ENCODE data around the gene STAM.
"Not testable (repeated sequence)": the region's sequence is repeated elsewhere in the genome, so short reads cannot be mapped to it uniquely, and the experiment has no call there.

The STAM gene

DNA sequence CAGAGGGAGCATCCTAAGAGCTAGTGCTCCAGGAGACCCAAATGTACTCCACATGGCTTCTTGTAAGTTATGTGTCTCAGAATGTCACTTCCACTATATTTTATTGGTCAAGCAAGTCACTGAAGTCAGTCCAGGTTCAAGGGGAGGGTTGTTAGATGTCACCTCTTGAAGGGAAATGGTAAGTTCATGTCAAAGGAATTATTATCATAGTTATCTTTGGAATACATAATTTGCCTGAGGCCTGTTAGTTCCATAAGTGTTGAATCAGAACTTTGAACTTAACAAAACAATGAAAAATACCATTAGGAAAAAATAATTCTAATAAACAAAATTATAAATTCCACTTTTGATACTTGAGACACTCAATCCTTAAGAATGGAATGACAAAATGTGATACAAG, 30.6 kb downstream of the STAM start:
- no peak overlapping the region for H3K4me3 ChIP-seq (ENCODE audit: low read depth, low read length)

DNA sequence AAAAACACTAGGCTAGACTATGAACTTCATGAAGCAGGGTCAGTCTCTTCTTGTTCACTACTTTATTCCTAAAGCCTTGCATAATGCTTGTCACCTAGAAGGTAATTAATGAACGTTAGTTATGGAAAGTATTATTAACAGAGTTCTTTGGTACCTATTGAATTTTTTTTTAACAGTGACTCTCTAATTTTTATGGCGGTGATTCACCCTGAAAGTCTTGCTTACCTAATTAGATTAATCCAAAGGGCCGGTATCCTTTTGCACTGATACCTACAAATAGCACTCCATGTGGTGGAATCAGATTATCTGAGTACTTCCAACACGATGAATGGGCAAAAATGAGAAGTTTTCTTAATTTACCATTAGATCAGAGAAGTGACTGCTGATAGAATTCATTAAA, 31.7 kb downstream of the STAM start:
- H3K4me3 ChIP-seq (ENCODE audit: low read depth, low read length), result no peak overlapping the region

DNA sequence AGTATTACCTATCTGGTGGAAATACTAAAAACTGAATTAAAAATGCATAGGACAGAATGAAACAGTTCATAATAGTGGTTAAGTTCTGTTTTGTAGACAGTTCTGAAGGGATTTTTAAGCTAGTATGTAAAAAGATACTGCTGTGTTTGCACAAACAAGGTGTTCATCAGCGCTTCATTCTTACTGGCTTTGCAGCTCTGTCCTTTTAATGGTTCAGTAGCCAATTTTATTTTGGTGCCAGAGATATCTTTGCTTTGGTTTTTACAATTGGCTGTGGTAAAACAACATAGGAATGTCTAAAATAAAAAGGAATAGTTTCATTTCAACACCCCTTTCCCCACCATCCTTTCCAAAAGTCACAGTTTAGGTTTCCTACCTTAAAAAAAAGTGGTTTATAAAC, 33.0 kb downstream of the STAM start:
- no peak overlapping the region for H3K4me3 ChIP-seq (ENCODE audit: low read depth, low read length)

DNA sequence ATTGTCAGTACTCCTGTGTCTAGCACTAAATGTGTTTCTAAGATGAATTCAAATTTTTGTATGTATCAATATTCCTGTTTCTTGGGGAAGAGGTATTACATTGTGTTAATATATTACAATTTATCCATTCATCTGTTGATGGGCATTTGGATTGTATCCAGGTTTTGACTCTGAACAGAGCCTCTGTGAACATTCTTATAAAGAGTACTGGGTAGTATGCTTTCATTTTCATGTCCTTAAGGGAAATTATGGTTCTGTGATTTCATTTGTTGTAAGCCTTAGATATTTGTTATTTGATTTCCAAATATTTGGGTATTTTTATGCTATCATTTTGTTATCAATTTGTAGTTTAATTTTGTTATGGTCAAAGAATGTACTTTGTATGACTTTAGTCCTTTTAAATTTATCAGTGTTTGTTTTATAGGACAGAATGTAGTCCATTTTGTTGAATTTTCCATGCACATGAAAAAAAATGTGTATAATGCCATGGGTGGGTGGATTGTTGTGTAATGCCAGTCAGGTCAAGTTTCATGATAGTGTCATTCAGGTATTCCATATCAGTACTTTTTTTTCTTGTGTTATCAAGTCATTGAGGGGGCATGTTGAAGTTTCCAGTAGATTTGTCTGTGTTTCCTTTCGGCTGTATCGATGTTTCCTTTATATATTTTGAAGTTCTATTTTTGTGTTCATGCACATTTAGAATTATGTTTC, 38.4 kb downstream of the STAM start:
- no peak overlapping the region for H3K4me3 ChIP-seq (ENCODE audit: low read depth, low read length)

DNA sequence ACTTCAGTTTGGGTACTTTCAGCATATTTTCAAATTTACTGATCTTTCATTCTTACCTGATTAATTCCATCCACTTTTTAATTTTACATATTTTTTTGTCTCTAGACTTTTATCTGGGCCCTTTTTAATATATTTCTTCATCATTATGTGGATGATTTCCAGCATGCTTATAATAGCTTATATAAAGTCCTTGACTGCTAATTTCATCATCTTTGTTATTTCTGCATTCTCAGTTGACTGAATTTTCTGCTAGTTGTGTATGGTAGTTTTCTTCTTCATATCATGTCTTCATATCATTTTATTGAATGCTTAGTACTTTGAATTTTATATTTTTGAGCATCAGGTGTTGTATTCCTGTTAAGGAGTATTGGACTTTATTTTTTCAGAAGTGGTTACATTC, 39.6 kb downstream of the STAM start:
- H3K4me3 ChIP-seq (ENCODE audit: low read depth, low read length), result no peak overlapping the region

DNA sequence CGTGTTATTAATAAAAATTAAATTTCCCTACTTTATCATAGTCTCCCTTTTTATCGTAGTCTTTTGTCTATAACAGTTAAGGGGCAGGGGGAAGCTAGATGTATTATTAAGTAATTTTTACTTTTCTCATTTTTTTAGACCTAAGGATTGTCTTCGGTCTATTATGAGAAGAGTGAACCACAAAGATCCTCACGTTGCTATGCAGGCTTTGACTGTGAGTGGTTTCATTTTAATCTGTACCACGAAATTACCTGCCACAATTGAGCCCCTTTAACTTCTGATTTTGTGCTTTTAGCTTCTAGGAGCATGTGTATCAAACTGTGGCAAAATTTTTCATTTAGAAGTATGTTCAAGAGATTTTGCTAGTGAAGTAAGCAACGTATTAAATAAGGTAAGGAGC, 40.6 kb downstream of the STAM start:
- no peak overlapping the region for H3K4me3 ChIP-seq (ENCODE audit: low read depth, low read length)

DNA sequence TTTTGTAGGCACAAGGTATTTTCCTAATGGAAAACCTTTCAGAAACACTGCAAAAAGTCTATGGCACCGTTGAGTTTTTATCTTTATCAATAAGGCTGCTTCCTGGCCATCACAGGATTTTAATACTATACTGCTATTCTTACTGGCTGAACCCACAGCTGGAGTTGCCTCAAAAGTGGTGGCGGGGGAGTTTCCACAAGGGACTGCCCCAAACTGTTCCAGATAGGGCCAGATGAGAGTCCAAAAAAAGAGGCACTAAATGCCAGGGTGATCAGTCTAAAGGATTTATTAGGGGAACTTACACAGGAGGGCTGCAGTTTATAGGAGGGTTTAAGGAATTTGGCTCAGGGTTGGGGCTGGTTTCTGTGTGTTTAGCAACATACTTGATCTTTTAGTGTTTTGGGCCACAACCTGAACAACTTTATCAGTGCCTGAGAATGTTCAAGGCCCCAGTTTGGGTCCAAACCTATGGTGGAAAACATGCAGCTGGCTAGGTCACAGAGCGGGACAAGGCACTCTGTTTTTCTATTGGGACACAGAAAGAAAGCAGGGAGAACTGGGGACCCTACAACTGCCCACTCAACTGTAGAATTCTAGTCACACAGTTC, 41.4 kb downstream of the STAM start:
- H3K4me3 ChIP-seq (ENCODE audit: low read depth, low read length), result no peak overlapping the region

DNA sequence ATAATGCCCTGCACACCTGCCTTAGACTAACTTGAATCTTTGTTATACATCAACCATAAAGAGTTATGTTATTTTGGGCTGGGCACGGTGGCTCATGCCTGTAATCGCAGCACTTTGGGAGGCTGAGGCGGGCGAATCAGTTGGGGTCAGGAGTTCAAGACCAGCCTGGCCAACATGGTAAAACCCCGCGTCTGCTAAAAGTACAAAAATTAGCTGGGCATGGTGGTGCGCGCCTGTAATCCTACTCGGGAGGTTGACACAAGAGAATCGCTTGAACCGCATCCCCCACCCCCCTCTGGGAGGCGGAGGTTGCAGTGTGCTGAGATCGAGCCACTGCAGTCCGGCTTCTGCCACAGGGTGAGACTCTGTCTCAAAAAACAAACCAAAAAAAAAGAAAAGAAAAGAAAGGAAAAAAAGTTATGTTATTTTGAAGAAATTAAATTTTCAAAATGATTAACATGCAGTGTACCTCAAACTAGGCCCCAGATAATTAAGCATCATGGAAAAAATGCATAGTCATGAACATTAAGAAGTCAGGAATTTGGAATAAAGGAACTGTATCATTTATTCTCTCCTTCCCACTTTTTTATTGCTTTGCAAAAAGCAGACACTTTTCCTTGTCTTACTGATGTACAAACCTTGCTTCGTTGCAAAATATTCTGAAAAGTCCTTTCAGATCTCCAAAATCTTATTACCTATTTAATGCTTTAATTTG, 43.3 kb downstream of the STAM start:
- H3K4me3 ChIP-seq (ENCODE audit: low read depth, low read length), result no peak overlapping the region

DNA sequence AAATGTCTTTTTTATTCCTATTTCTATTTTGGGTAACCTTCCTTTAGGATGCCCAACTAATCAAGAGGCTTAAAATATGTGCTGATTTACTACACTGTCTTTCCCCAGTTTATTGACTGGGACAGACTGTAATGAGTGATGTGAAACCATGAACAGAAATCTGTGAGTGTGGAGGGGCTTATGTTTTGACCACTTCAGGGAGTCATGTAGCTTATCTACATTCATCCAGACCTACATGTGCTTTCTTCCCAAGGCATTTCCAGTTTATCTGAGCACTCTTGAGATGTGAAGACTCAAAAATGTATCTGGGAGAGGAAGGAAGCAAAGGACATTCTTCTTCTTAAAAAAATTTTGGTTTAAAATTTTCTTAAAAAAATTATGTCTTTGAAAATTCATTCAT, 45.2 kb downstream of the STAM start:
- H3K4me3 ChIP-seq (ENCODE audit: low read depth, low read length), result no peak overlapping the region

DNA sequence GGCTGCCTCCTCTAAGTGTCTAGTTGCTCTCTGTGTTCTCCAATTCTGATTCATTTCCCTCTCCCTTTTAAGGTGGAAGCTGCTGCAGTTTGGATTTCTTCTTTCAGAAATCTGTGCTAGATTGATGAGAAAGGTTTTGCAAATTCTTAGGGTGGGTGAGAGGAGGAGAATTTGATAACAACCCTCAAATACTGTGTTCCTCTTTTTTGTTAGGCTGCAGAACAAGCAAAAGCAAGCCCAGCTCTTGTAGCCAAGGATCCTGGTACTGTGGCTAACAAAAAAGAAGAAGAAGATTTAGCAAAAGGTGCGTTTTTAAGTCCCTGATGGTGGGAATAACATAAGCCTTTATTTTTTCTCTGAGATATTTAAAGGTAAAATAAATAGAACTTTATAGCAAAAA, 49.1 kb downstream of the STAM start:
- no peak overlapping the region for H3K4me3 ChIP-seq (ENCODE audit: low read depth, low read length)

DNA sequence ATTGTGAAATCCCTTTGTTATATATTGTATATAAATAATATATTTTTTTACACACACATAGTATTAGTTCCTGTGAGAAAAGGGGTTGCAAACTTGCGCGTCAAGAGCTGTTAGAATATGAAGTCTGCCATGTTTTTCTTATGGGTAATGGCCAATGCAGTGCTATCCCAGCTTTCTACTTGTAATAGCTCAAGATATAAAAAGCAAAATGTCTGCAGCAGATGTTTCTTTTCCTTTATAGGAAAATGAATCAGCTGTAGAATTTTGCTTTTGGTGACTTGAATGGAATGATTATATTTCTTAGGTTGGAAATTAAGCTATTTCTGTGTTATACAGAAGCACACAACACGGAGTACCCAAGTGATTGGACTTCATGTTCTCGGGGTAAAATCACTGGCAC, 54.7 kb downstream of the STAM start:
- no peak overlapping the region for H3K4me3 ChIP-seq (ENCODE audit: low read depth, low read length)

DNA sequence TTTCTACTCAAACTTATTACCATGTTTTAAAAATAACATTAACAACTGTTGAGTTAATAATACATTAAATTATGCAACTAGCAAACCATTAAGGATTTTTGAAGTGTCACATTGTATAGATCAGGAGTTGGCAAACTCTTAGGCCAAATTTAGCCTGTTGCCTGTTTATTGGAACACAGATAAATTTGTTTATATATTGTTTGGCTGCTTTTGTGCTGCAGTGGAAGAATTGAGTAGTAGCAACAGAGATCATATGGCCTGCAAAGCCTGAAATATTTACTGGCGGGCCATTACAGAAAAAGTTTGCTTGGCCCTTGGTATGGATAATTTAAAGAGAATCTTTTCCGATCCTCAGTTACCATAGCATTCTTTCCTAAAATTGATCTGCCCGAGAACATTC, 57.4 kb downstream of the STAM start:
- no peak overlapping the region for H3K4me3 ChIP-seq (ENCODE audit: low read depth, low read length)

DNA sequence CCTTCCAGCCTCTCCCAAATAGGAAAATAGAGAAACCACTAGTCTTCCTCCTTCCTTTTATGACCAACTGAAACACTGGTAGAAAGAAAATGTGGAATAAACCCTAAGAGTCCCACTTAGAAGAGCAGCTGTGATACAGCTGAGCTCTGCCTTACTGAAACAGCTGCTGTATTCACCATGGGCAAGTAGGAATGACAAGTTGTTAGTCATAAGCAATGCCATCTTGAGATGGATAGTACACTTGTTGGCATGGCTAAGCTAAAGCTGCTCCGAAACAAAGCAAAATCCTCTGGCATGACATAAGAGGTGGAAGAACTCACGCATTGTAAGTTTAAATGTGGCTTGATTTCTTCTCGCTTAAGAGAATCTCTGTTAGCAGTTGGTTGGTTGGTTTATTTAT, 59.8 kb downstream of the STAM start:
- H3K4me3 ChIP-seq (ENCODE audit: low read depth, low read length), result no peak overlapping the region

DNA sequence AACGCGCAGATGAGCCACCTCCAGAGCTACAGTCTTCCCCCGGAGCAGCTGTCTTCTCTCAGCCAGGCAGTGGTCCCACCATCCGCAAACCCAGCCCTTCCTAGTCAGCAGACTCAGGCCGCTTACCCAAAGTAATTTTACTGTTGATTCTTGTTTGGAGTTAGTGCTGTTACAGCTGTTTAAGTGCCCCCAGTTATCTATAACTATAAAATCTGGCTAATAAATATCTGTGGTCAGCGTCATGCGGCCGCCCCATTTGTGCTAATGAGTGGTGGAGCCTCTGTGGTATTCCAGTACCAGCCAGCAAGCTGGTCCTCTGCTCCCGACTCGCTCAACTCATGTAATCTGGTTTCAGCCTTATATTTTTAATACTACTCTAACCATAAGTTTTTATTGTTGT, 64.9 kb downstream of the STAM start:
- no peak overlapping the region for H3K4me3 ChIP-seq (ENCODE audit: low read depth, low read length)

DNA sequence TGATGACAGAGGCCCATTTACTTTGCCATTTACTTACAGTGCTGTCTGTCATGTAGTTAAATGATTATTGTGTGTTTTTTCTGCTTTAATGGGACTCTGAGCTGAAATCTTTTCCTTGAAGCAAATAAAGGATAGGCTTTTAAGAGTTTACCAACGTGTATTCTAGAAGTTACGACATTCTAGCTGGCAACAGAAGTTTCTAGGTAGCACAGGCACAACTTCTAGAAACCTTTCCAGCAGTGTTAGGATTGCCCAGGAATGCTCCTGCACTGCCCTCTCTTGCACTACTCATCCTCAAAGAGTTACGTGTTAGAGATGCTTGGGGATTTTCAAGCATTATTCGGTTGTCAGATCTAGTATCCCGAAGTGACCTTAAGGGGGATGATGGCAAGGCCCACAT, 65.5 kb downstream of the STAM start:
- H3K4me3 ChIP-seq (ENCODE audit: low read depth, low read length), result no peak overlapping the region

DNA sequence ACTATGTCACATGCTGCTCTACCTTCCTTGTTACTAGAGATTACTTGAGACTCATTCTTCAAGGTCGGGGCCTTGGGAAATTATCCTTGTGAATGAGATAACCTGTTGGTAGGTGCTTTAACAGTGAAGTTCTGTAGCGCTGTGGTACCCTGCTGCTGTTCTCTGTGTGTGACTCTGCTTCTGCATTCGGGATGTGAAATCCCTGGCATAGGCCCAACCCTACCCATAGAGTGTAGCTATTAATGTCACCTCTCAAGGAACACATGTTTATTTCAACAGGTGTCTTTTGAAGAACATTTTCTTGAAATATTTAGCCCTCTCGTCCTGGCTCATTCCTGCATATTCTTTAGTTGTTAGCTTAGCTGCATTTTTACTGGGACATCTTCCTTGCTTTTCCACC, 66.2 kb downstream of the STAM start:
- no peak overlapping the region for H3K4me3 ChIP-seq (ENCODE audit: low read depth, low read length)

DNA sequence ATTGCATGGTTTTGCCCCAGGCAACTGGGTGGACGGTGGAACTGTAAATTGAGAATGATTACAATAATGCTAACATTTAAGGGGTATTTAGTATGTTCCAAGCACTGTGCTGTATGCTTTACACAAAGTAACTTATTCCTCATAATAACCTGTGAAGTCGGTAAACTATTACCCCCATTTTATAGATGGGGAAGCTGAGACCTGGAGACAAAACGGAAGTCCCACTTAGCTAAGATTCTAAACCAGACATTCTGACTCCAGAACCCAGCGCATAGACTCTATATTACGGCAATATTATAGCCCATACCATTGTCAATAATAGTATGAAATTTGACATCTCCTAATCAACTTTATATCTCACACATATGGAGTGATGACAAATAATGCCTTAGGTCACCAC, 68.1 kb downstream of the STAM start:
- H3K4me3 ChIP-seq (ENCODE audit: low read depth, low read length), result no peak overlapping the region

DNA sequence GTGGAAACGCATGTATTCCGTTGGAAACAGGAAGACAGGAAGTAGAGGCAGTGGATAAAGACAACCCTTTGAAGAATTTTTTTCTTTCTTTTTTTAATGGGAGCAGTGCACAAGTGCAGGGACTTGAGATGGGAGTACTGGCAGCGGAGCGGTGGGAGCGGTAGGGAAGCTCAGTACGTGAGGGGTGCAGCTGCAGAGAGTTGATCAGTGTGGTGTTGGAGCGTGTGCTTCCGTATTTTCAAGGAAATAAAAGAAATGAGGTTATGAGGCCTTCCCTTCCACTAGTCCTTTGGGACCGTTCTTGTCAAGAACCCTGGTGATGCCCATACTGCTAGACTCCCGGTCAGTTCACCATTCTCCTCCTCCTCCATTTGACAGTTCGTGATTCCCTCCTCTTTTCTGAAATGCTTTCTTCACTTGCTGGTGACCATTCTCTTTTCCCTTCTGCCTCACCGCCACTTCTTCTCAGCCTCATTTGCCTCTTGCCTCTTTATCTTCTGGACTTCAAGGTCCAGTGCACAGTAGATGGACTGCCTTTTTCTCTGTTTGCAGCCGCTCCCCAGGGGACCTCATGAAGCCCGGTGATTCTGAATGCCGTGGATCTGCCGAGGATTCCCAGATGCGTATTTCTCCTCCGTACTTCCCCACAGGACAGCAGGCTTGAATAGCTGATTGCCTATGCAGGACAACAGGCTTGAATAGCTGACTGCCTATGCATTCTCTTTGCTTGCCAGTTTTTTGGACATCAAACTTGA, 68.9 kb downstream of the STAM start:
- no peak overlapping the region for H3K4me3 ChIP-seq (ENCODE audit: low read depth, low read length)

DNA sequence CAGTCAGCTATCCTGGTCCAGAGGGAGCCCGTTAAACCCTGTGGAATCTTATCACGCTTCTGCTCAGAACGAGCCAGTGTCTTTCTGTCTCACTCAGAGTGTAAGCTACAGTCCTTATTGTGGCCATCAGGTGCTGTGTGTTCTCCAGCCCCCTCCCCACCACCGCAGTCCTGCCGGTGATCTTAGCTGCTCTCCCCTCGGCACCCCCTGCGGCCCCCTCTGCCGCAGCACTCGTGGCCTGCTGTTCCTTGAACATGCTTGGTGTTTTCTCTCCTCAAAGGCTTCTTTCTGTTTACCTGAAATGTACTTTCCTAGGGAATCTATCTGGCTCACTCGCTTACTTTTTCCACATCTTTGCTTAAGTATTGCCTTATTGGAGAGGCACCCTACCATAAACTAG, 69.8 kb downstream of the STAM start:
- H3K4me3 ChIP-seq (ENCODE audit: low read depth, low read length), result no peak overlapping the region

DNA sequence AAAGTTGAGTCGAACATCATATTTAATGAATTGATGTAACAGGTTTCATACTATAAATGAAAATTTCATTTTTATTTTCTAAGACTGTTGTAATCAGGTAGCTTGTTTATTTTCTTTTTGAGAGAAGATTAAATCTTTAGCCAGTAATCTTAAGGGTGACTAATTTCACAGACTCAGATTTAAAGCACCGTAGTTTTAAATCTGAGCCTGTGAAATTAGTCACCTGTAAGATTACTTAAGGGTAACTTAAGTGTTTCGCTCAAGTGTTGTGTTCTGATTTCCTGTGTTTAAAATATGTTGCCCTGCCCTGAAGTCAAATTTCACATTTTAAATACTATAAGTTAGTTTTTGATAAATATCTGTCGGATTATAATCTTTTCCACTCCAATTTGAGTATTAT, 72.2 kb downstream of the STAM start:
- H3K4me3 ChIP-seq (ENCODE audit: low read depth, low read length), result no peak overlapping the region

DNA sequence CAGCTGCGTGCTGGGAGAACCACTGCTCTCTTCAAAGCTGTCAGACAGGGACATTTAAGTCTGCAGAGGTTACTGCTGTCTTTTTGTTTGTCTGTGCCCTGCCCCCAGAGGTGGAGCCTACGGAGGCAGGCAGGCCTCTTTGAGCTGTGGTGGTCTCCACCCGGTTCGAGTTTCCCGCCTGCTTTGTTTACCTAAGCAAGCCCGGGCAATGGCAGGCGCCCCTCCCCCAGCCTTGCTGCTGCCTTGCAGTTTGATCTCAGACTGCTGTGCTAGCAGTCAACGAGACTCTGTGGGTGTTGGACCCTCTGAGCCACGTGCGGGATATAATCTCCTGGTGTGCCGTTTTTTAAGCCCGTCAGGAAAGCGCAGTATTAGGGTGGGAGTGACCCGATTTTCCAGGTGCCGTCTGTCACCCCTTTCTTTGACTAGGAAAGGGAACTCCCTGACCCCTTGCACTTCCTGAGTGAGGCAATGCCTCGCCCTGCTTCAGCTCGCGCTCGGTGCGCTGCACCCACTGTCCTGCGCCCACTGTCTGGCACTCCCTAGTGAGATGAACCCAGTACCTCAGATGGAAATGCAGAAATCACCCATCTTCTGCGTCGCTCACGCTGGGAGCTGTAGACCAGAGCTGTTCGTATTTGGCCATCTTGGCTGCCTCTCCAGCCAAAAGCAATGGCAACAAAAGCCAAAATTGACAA, 78.5 kb downstream of the STAM start:
- H3K4me3 ChIP-seq (ENCODE audit: low read depth, low read length), result not testable (repeated sequence)
